ENCODE results near the gene GRAMD2A.

GRCh38 chr15:72192416-72192815, 5.2 kb downstream of the GRAMD2A start:
- TF ChIP-seq CTCF (IDR thresholded peaks at IDR 0.05) (no peak), POLR2A (IDR thresholded peaks at IDR 0.05) (no peak), POLR2AphosphoS5 (IDR thresholded peaks at IDR 0.05) (no peak)

Data from transverse colon (tissue), 4 donors.